Measurements from ENCODE around the gene MT1E. TPM values are rescaled to one million over a fixed set of nuclear protein-coding genes. Genes with fewer than 3 reads are reported as not detected.

The MT1E gene
- total and polyA plus RNA-seq, 2 of the 13 experiments (the other 11 are each of a cell fraction or from before 2014, with no cell fraction given) = 110 to 1,072 TPM

GRCh38 chr16:56637814-56638750, 12.5 kb downstream of the MT1E start, which contains the start of gene MT1A (continued):
- TF ChIP-seq SP5 (CRISPR knock-in tag; IDR thresholded peaks at IDR 0.05; ENCODE audit: borderline replicate concordance, low read depth) (peak; percentile 65; the same call in 1 of the 2 replicates), ZNF383 (CRISPR knock-in tag; IDR thresholded peaks at IDR 0.05; ENCODE audit: borderline replicate concordance) (no peak), TEAD3 (CRISPR knock-in tag; optimal IDR thresholded peaks at IDR 0.05; ENCODE audit: borderline replicate concordance) (no peak), LCORL (IDR thresholded peaks at IDR 0.05) (no peak), LCORL (CRISPR knock-in tag; IDR thresholded peaks at IDR 0.05) (peak; percentile 68; the same call in 1 of the 2 replicates), HDAC1 (CRISPR knock-in tag; IDR thresholded peaks at IDR 0.05) (peak; percentile 26; the same call in 1 of the 2 replicates), ZNF460 (CRISPR knock-in tag; IDR thresholded peaks at IDR 0.05; ENCODE audit: borderline replicate concordance) (no peak), POGZ (CRISPR knock-in tag; IDR thresholded peaks at IDR 0.05) (peak; percentile 57; the same call in 1 of the 2 replicates), GTF3A (CRISPR knock-in tag; conservative IDR thresholded peaks at IDR 0.05) (0 out of 2 replicates have a peak, but pooled peaks have one; percentile 36), RAD21 (CRISPR knock-in tag; IDR thresholded peaks at IDR 0.05) (0 out of 2 replicates have a peak, but pooled peaks have one; percentile 7), KDM2A (CRISPR knock-in tag; IDR thresholded peaks at IDR 0.05; ENCODE audit: borderline replicate concordance, low read depth) (peak; percentile 58; the same call in 1 of the 2 replicates), MTF1 (CRISPR knock-in tag; IDR thresholded peaks at IDR 0.05) (0 out of 2 replicates have a peak, but pooled peaks have one; percentile 37), ZNF530 (CRISPR knock-in tag; IDR thresholded peaks at IDR 0.05; ENCODE audit: low read depth) (no peak), MXD4 (CRISPR knock-in tag; IDR thresholded peaks at IDR 0.05) (no peak), RXRA (CRISPR knock-in tag; IDR thresholded peaks at IDR 0.05) (0 out of 2 replicates have a peak, but pooled peaks have one; percentile 21), SPEN (CRISPR knock-in tag; IDR thresholded peaks at IDR 0.05; ENCODE audit: low read depth) (no peak; the same call in 1 of the 2 replicates), ZNF761 (CRISPR knock-in tag; conservative IDR thresholded peaks at IDR 0.05) (0 out of 2 replicates have a peak, but pooled peaks have one; percentile 58), DR1 (CRISPR knock-in tag; IDR thresholded peaks at IDR 0.05) (peak; percentile 52; the same call in 1 of the 2 replicates), PHF20 (CRISPR knock-in tag; IDR thresholded peaks at IDR 0.05) (no peak), NPAS2 (CRISPR knock-in tag; IDR thresholded peaks at IDR 0.05; ENCODE audit: borderline replicate concordance) (no peak), TAF1 (CRISPR knock-in tag; IDR thresholded peaks at IDR 0.05) (peak; percentile 32; the same call in 1 of the 2 replicates), ZNF768 (CRISPR knock-in tag; IDR thresholded peaks at IDR 0.05) (0 out of 2 replicates have a peak, but pooled peaks have one; percentile 21), ZFX (CRISPR knock-in tag; IDR thresholded peaks at IDR 0.05; ENCODE audit: low read depth) (peak; percentile 46), AHR (CRISPR knock-in tag; IDR thresholded peaks at IDR 0.05) (no peak)
- TF ChIP-seq, protein P1, sequence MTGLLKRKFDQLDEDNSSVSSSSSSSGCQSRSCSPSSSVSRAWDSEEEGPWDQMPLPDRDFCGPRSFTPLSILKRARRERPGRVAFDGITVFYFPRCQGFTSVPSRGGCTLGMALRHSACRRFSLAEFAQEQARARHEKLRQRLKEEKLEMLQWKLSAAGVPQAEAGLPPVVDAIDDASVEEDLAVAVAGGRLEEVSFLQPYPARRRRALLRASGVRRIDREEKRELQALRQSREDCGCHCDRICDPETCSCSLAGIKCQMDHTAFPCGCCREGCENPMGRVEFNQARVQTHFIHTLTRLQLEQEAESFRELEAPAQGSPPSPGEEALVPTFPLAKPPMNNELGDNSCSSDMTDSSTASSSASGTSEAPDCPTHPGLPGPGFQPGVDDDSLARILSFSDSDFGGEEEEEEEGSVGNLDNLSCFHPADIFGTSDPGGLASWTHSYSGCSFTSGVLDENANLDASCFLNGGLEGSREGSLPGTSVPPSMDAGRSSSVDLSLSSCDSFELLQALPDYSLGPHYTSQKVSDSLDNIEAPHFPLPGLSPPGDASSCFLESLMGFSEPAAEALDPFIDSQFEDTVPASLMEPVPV (CRISPR knock-in tag; IDR thresholded peaks at IDR 0.05) = no peak
- TF ChIP-seq, protein P2, sequence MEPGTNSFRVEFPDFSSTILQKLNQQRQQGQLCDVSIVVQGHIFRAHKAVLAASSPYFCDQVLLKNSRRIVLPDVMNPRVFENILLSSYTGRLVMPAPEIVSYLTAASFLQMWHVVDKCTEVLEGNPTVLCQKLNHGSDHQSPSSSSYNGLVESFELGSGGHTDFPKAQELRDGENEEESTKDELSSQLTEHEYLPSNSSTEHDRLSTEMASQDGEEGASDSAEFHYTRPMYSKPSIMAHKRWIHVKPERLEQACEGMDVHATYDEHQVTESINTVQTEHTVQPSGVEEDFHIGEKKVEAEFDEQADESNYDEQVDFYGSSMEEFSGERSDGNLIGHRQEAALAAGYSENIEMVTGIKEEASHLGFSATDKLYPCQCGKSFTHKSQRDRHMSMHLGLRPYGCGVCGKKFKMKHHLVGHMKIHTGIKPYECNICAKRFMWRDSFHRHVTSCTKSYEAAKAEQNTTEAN (CRISPR knock-in tag; conservative IDR thresholded peaks at IDR 0.05) = 0 out of 2 replicates have a peak, but pooled peaks have one; percentile 21
- TF ChIP-seq, protein P3, sequence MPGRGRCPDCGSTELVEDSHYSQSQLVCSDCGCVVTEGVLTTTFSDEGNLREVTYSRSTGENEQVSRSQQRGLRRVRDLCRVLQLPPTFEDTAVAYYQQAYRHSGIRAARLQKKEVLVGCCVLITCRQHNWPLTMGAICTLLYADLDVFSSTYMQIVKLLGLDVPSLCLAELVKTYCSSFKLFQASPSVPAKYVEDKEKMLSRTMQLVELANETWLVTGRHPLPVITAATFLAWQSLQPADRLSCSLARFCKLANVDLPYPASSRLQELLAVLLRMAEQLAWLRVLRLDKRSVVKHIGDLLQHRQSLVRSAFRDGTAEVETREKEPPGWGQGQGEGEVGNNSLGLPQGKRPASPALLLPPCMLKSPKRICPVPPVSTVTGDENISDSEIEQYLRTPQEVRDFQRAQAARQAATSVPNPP (CRISPR knock-in tag; IDR thresholded peaks at IDR 0.05) = no peak

Measured in HepG2 (cell line).